Measurements from ENCODE around the gene RPS14. TPM values are rescaled to one million over a fixed set of nuclear protein-coding genes. Genes with fewer than 3 reads are reported as not detected.

Gene RPS14
- total RNA-seq, 1 donor from 2014 or later, result 4,086 TPM

DNA sequence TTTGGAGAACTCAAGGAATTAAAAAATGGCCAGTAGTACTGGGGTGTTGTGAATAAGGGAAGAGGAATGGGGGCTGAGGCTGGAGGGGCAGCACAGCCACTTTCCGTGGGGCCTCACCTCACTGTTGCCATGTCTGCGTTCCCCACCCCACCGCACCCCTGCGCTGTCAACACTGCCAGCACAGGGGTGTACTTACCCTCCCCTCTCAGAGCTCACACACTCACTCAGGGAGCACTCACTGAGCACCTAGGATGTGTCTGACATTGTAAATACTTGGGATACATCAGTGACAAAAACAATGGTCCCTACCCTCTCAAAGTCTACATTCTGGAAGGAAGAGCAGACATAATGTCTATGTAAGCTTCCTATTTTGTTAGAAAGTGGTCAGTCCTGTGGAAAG lies 3.4 kb upstream of the RPS14 start:
- ChIA-PET CTCF (no interaction called here), POLR2A (interaction anchor here (5.3 kb wide), 1 partner anchor 51 kb away, joined by 125 read pairs; no protein-coding TSS in a partner anchor)
- TF ChIP-seq, protein P1, sequence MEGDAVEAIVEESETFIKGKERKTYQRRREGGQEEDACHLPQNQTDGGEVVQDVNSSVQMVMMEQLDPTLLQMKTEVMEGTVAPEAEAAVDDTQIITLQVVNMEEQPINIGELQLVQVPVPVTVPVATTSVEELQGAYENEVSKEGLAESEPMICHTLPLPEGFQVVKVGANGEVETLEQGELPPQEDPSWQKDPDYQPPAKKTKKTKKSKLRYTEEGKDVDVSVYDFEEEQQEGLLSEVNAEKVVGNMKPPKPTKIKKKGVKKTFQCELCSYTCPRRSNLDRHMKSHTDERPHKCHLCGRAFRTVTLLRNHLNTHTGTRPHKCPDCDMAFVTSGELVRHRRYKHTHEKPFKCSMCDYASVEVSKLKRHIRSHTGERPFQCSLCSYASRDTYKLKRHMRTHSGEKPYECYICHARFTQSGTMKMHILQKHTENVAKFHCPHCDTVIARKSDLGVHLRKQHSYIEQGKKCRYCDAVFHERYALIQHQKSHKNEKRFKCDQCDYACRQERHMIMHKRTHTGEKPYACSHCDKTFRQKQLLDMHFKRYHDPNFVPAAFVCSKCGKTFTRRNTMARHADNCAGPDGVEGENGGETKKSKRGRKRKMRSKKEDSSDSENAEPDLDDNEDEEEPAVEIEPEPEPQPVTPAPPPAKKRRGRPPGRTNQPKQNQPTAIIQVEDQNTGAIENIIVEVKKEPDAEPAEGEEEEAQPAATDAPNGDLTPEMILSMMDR (IDR thresholded peaks at IDR 0.05), result no peak
- Mint-ChIP-seq H3K36me3 (ENCODE audit: low read depth) (peaks cover 21% of the 10 kb centered on the region), H3K27ac (no peak overlapping the region), H3K4me3 (no peak overlapping the region), H3K27me3 (no peaks in the 10 kb centered on the region), H3K9me3 (no peaks in the 10 kb centered on the region), H3K4me1 (peaks cover 32% of the 10 kb centered on the region)
- ATAC-seq (ENCODE audit: low read depth), result no peak
- DNase-seq, result no peak
- intact Hi-C loops (cut with micrococcal nuclease), result loop anchor here (5.0 kb wide), 3 partner anchors 34 to 291 kb away; no protein-coding TSS in a partner anchor

DNA sequence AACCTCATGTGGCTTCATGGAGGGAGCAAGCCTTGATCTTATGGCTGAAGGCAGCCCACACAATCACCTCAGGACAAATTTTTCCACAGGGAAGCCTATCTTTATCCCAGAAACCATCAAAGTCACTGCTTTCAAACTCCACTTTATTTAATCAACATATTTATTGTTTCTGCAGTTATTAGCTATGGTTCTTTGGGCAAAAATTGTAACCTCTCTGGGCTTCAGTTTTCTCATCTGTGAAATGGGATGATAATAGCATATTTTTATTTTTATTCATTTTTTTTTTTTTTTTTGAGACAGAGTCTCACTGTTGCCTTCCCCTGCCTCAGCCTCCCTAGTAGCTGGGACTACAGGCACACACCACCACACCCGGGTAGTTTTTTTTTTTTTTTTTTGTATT lies 2.1 kb upstream of the RPS14 start:
- ATAC-seq (ENCODE audit: low read depth), result no peak
- intact Hi-C loops (cut with micrococcal nuclease), result loop anchor here (5.0 kb wide), 3 partner anchors 36 to 289 kb away; no protein-coding TSS in a partner anchor
- Mint-ChIP-seq H3K4me1 (peaks cover 33% of the 10 kb centered on the region), H3K27me3 (no peaks in the 10 kb centered on the region), H3K36me3 (ENCODE audit: low read depth) (peaks cover 34% of the 10 kb centered on the region), H3K27ac (no peak overlapping the region), H3K4me3 (no peak overlapping the region), H3K9me3 (no peaks in the 10 kb centered on the region)
- TF ChIP-seq, protein P1 (IDR thresholded peaks at IDR 0.05), result no peak
- ChIA-PET POLR2A (interaction anchor here (0.7 to 5.3 kb wide), 4 partner anchors 30 to 250 kb away, joined by 3 to 125 read pairs (median 48); partner anchors contain the start of gene CD74), CTCF (no interaction called here)
- DNase-seq, result no peak

DNA sequence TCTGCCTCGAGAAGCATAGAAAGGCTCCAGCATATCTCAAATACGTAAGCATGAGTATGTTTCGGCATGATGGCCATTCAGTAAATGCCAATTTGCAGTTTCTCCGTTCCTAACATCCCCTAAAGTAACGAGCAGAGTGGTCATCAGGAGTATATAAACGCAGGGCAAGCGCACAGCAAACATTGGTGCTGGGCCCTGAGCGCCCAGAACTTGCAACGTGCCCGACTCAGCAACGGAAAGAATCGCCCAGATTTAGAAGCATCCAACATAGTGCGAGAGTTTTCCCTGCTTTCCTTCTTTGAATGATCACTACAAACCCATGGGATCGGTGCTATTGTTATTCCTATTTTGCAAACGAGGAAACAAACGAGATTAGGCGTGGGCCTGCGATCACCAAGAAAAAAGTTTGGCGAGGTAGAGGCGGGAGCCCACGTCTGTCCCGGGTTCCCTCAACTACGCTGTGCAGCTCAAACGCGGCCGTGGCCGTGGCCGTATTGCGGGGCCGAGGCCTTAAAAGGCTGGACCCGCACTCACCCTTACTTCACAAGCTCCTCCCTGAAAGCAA lies 505 bp downstream of the RPS14 start:
- TF ChIP-seq, protein P1 (IDR thresholded peaks at IDR 0.05), result no peak
- H3K27me3 Mint-ChIP-seq, result no peaks in the 10 kb centered on the region
- ChIA-PET POLR2A (interaction anchor here (0.6 to 5.3 kb wide), 26 partner anchors 9 to 1322 kb away, joined by 3 to 125 read pairs (median 8); partner anchors contain the start of genes CCDC69, CD74, G3BP1 and RBM22), CTCF (interaction anchor here (1.1 to 2.0 kb wide), 4 partner anchors 12 to 51 kb away, joined by 4 to 21 read pairs (median 7); no protein-coding TSS in a partner anchor)
- intact Hi-C loops (cut with micrococcal nuclease), result loop anchor here (1.0 kb wide), 3 partner anchors 39 to 252 kb away; partner anchors contain the start of genes RBM22 and TCOF1
- peak overlapping the region; percentile 100 for H3K27ac Mint-ChIP-seq
- peak overlapping the region; percentile 100 for H3K4me3 Mint-ChIP-seq
- no peaks in the 10 kb centered on the region for H3K9me3 Mint-ChIP-seq
- DNase-seq, result no peak
- H3K36me3 Mint-ChIP-seq (ENCODE audit: low read depth), result peaks cover 59% of the 10 kb centered on the region
- H3K4me1 Mint-ChIP-seq, result peaks cover 43% of the 10 kb centered on the region
- ATAC-seq (ENCODE audit: low read depth), result peak; percentile 42

DNA sequence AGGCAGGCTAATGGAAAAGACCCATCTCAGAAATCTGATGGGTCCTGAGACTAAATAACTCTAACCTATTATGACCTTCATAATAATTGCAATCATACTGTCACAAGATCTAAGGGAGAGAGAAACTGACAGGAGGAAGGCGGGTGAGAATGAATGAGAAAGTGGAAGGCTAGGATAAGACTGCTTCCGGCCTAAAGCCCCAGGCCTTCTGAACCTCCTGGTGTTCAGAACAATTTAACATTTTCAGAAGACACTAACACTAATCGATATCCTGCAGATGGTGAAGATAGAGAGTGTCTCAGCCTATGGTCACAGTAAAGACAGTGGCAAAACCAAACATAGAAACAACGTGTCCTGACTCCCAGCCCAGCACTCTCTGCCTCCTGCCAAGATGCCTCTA lies 1.2 kb downstream of the RPS14 start:
- peak overlapping the region; percentile 100 for H3K27ac Mint-ChIP-seq
- H3K9me3 Mint-ChIP-seq, result no peaks in the 10 kb centered on the region
- ATAC-seq (ENCODE audit: low read depth) (no peak), DNase-seq (no peak)
- ChIA-PET CTCF (no interaction called here), POLR2A (interaction anchor here (1.0 to 43.9 kb wide), 2 partner anchors 12 to 40 kb away, joined by 4 to 2478 read pairs; partner anchors contain the start of gene CD74)
- intact Hi-C loops (cut with micrococcal nuclease), result no loop called here
- no peaks in the 10 kb centered on the region for H3K27me3 Mint-ChIP-seq
- peak overlapping the region; percentile 100 for H3K4me3 Mint-ChIP-seq
- peaks cover 43% of the 10 kb centered on the region for H3K4me1 Mint-ChIP-seq
- TF ChIP-seq, protein P1 (IDR thresholded peaks at IDR 0.05), result no peak
- peaks cover 66% of the 10 kb centered on the region for H3K36me3 Mint-ChIP-seq (ENCODE audit: low read depth)

DNA sequence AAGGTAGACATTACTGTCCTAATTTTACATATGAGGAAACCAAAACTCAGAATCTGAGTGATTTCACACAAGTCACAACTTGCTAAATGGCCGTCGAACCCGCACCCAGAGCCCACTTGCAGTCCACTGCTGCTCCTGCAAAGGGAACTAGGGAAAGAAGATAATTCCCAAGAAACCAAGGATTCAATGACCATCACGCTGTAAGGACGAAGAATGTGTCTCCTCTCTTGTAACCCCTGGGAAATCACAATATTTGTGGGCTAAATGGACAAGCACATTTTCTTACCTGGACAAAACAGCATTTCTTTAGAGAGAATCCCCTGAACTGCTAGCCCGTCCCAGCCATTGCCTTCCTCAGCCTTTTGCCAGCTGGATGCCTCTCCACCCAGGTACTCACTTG lies 2.4 kb downstream of the RPS14 start:
- DNase-seq (no peak), ATAC-seq (ENCODE audit: low read depth) (no peak)
- H3K9me3 Mint-ChIP-seq, result no peaks in the 10 kb centered on the region
- intact Hi-C loops (cut with micrococcal nuclease), result no loop called here
- TF ChIP-seq, protein P1 (IDR thresholded peaks at IDR 0.05), result no peak
- H3K4me3 Mint-ChIP-seq, result peak overlapping the region; percentile 100
- peaks cover 76% of the 10 kb centered on the region for H3K36me3 Mint-ChIP-seq (ENCODE audit: low read depth)
- POLR2A ChIA-PET, result interaction anchor here (0.6 to 43.9 kb wide), 2 partner anchors 38 to 1308 kb away, joined by 8 to 2478 read pairs; partner anchors contain the start of gene CD74
- no peak overlapping the region for H3K27ac Mint-ChIP-seq
- CTCF ChIA-PET, result no interaction called here
- no peaks in the 10 kb centered on the region for H3K27me3 Mint-ChIP-seq
- H3K4me1 Mint-ChIP-seq, result peaks cover 43% of the 10 kb centered on the region

Measured in activated B cell treated with CpG ODN at 0.5 μM for 24 hours (primary cell).